GM19025 (cell line): ENCODE results near the gene INSC.

ENCODE experiments used
- ATAC-seq: cut with Tn5 transposase; IDR thresholded peaks from one replicate; pipeline ENCODE4 v1.9.1; 2021; ENCODE audit warnings: mild to moderate bottlenecking, low read depth, moderate library complexity; ENCODE audit not compliant: unreplicated experiment

Gene INSC

GRCh38 chr11:15268598-15268997 is 153.9 kb downstream of the INSC start:
- no peak for ATAC-seq

- no peak for ATAC-seq
Measured at GRCh38 chr11:15275141-15275540, 160.4 kb downstream of the INSC start.

DNA sequence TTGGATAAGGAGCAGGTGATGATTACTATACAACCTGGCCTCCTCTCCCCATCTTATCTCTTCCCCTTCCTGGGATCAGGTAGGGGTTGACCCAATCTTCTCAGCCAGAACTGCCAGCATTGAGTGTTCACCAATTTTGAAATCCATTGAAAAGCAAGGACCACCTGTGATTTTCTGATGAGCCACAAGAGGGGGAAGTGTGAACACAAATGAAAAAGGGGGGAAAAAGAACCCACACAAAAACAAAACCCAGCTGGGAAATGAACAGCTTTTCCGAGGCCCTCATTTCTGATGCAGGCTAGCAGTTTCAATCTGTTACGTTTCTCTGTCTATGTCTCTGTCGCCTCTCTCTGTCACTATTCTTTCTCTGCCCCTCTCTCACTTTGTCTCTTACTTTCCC is 161.9 kb downstream of the INSC start:
- ATAC-seq = no peak

DNA sequence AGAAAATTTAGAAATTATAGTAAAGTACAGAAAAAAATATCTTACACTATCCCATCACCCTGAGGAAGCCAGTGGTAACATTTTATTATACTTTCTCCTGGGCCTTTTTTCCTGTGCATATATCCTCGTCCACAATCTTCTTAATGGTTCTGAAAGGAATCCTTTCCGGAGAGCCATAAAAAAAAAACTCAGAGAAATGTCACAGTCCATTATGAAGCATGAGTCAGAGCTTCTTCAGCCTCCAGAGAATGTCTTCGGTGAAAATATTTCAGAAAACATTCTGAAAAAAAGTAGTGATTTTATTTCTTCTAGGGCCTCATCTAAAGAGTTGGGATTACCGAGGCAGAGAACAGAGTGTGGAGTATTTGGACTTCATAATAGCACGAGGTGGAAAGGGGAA is 163.4 kb downstream of the INSC start:
- ATAC-seq = no peak

DNA sequence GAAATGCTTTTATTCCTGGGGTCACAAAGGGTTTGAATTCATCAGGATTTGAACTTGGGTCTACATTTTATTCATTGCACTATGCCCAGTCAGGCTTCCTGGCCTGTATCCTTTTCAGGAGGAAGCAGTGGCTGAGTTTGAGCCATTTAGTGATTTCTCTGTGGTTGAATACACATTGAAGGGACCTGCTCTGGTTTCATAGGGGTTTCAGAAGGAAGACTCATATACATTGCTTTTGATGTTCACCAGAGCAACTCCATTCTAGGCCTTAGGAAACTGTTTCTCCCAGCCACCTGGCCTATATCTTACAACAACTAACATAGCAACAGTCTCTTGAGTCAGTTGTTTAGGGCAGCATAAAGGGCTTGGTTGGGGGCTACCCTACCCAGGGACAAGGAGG is 165.7 kb downstream of the INSC start:
- ATAC-seq = no peak

- no peak for ATAC-seq
Measured at GRCh38 chr11:15282754-15283153, 168.0 kb downstream of the INSC start.

- ATAC-seq = no peak
Measured at GRCh38 chr11:15286465-15286864, 171.7 kb downstream of the INSC start.

DNA sequence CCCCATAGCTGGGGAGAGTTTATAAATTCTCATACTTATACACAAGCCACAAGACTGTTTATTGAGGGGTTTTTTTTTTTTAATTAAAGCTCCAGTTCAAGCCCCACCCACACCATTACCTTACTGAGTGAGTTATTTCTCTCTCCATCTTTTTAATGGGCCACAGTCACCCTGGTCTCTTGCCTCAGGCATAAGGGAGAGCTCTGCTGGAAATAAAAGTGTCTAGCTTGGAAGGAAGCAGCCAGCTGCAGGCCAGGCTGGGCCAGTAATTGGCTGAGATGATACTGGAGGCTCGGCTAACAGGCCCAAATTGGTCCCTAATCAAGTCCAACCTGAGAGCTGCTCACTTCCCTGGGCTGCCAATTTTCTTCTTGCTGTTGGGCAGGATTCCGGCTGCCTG is 174.1 kb downstream of the INSC start:
- ATAC-seq = no peak

GRCh38 chr11:15289723-15290122 is 175.0 kb downstream of the INSC start:
- ATAC-seq = no peak

DNA sequence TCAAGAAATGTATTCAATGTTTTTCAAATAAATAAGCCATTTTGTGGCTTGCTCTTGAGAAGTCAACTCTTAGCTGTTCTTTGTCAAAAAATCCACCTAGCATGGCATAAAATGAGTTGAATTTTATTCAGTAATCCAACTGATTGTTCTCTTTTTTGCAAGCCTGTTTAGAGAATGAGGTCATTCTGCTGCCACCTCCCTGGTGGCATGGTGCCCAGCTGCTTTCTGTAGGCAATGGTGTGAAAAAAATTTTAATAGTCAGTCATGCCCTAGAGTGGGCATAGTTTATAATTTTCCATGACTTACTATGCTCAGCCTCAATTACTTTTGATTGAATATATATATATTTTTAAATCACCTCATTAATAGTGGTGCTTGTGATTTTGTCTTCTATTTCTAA is 177.2 kb downstream of the INSC start:
- no peak for ATAC-seq

GRCh38 chr11:15293975-15294620 is 179.4 kb downstream of the INSC start:
- no peak for ATAC-seq

DNA sequence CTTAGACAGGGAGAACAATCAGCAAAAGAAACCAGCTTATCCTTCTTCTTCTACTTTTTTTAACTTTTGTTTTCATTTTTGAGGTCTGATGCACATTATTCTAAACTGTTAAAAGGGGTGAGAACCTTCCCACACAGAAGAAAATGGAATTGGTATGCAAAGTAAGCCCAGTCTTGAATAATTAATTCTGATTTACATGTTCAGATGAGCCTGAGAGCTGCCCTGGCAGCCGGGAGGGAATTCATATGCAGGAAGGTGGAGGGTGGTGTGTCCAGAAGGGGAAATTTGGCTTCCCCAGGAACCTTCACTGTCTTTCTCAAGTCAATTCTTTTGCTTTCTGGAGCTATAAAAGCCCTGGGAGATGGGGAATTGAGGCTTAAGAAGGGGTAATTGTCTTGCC is 181.0 kb downstream of the INSC start:
- no peak for ATAC-seq
